Progenitor cell of endocrine pancreas (in vitro differentiated cells): ENCODE results near the gene WDR43. TPM values are rescaled to one million over a fixed set of nuclear protein-coding genes. Genes with fewer than 3 reads are reported as not detected.

ENCODE experiments used
- DNase-seq: peaks from one replicate; pipeline ENCODE4 v3.0.0; 2021; ENCODE audit warnings: low spot score; ENCODE audit not compliant: unreplicated experiment
- H3K27ac Mint-ChIP-seq: 2 replicates; pipeline ENCODE4 v1.8.0; 2021; ENCODE audit warnings: mild to moderate bottlenecking, moderate library complexity, mixed read lengths
- H3K27me3 Mint-ChIP-seq: 2 replicates; pipeline ENCODE4 v1.8.0; 2021; ENCODE audit warnings: mixed read lengths
- H3K36me3 Mint-ChIP-seq: 2 replicates; pipeline ENCODE4 v1.8.0; 2022; ENCODE audit warnings: mixed read lengths; ENCODE audit not compliant: insufficient read depth
- H3K4me1 Mint-ChIP-seq: 2 replicates; pipeline ENCODE4 v1.8.0; 2021; ENCODE audit warnings: low read depth, mixed read lengths
- H3K4me3 Mint-ChIP-seq: 2 replicates; pipeline ENCODE4 v1.8.0; 2021; ENCODE audit warnings: low read depth, mild to moderate bottlenecking, moderate library complexity, mixed read lengths
- H3K9me3 Mint-ChIP-seq: 2 replicates; pipeline ENCODE4 v1.8.0; 2021; ENCODE audit warnings: low read depth, mixed read lengths
- total RNA-seq: library from RNA; stranded (reverse); gene quantifications from 2 replicates; pipeline ENCODE4 v1.2.1, GENCODE V29; 2021
- TF ChIP-seq, protein P1 (sequence below): fragments of 200-600 bp; sonication (generic); IDR thresholded peaks from one replicate; pipeline ENCODE4 v1.5.0; 2021; ENCODE audit warnings: antibody characterized with exemption, mild to moderate bottlenecking; ENCODE audit not compliant: unreplicated experiment

The WDR43 gene
- total RNA-seq, 1 donor from 2014 or later, result 57.2 TPM

DNA sequence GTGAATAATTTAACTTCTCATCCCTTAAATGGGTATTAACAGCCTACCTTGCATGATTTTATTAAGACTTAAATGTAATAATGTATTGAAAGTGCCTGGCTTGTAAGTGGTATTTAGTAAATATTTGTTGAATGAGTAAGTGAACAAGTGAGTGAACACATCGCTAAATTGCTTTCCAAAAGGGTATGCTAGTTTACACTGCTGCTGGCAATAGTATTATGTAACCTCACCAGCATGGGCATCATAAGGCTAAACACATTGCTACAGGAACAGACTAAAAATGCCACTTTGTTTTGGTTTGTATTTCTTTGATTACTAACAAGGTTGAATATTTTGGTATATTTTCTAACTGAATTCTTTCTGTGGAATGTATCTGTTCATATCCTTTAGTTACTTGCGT is 9.8 kb downstream of the WDR43 start:
- Mint-ChIP-seq H3K9me3 (no peaks in the 10 kb centered on the region), H3K27ac (no peak overlapping the region), H3K27me3 (no peaks in the 10 kb centered on the region), H3K36me3 (peaks cover 20% of the 10 kb centered on the region), H3K4me3 (no peak overlapping the region), H3K4me1 (peaks cover 3% of the 10 kb centered on the region)
- no peak for DNase-seq
- TF ChIP-seq, protein P1, sequence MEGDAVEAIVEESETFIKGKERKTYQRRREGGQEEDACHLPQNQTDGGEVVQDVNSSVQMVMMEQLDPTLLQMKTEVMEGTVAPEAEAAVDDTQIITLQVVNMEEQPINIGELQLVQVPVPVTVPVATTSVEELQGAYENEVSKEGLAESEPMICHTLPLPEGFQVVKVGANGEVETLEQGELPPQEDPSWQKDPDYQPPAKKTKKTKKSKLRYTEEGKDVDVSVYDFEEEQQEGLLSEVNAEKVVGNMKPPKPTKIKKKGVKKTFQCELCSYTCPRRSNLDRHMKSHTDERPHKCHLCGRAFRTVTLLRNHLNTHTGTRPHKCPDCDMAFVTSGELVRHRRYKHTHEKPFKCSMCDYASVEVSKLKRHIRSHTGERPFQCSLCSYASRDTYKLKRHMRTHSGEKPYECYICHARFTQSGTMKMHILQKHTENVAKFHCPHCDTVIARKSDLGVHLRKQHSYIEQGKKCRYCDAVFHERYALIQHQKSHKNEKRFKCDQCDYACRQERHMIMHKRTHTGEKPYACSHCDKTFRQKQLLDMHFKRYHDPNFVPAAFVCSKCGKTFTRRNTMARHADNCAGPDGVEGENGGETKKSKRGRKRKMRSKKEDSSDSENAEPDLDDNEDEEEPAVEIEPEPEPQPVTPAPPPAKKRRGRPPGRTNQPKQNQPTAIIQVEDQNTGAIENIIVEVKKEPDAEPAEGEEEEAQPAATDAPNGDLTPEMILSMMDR, result no peak

DNA sequence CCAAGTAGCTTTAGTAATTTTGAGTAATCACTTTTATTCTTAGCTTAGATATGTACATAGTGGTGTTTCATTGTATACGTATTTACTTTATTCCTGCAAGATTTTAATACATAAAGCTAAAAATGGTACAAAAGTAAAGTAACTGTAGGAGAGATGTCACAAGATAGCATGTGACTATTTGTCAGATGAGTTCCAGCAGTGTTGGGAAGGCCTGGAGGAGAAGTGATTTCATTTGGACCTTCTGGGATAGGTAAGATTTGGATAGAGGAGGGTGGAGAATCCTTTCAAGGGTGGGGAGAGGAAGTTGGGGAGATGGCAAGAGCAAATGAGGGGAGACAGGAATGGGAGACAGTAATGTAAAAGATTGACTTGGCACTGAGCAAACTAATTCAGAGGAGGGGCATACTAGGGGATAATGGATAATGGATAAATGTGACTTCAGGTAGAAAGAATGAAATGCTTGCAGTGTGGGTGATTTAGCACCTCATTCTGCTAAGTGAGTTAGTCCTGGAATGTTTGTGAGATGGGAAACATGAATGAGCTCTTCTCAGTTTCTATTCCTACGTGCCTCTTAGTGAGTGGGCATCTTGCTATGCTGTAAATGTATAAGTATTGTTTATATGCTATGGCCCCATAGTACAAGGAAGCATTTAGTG is 10.5 kb downstream of the WDR43 start:
- H3K27ac Mint-ChIP-seq, result no peak overlapping the region
- peaks cover 26% of the 10 kb centered on the region for H3K36me3 Mint-ChIP-seq
- H3K4me3 Mint-ChIP-seq, result no peak overlapping the region
- DNase-seq, result no peak
- H3K4me1 Mint-ChIP-seq, result peaks cover 3% of the 10 kb centered on the region
- TF ChIP-seq, protein P1, result no peak
- H3K9me3 Mint-ChIP-seq, result no peaks in the 10 kb centered on the region
- H3K27me3 Mint-ChIP-seq, result no peaks in the 10 kb centered on the region

DNA sequence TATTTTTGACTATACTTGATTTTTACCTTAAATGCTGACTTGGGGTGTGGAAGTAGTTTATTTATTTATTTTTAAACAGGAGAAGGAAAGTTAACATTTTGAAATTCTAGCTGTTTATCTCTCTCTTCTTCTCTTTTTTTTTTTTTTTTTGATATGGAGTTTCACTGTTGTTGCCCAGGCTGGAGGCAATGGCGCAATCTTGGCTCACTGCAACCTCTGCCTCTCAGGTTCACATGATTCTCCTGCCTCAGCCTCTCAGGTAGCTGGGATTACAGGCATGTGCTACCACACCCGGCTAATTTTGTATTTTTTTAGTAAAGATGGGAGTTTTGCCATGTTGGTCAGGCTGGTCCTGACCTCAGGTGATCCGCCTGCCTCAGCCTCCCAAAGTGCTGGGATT is 11.1 kb downstream of the WDR43 start:
- H3K27me3 Mint-ChIP-seq, result no peaks in the 10 kb centered on the region
- no peak for DNase-seq
- no peaks in the 10 kb centered on the region for H3K9me3 Mint-ChIP-seq
- no peak overlapping the region for H3K27ac Mint-ChIP-seq
- H3K4me3 Mint-ChIP-seq, result no peak overlapping the region
- TF ChIP-seq, protein P1, result no peak
- peaks cover 29% of the 10 kb centered on the region for H3K36me3 Mint-ChIP-seq
- H3K4me1 Mint-ChIP-seq, result peaks cover 3% of the 10 kb centered on the region

DNA sequence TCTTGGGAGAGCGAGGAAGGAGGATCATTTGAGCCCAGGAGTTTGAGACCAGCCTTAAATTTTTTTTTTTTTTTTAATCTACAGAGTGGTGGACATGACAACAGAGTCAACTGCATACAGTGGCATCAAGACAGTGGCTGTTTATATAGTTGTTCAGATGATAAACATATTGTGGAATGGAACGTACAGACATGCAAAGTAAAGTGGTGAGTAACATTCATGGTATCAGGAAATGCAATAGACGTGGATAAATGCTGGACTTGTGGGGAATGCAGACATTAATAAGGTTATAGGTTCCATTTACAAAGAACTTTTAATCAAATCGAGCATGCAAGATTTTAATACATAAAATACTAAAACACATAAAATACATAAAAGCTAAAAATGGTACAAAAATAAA is 11.9 kb downstream of the WDR43 start:
- TF ChIP-seq, protein P1, result no peak
- Mint-ChIP-seq H3K36me3 (peaks cover 29% of the 10 kb centered on the region), H3K4me1 (peaks cover 3% of the 10 kb centered on the region), H3K27ac (no peak overlapping the region), H3K9me3 (no peaks in the 10 kb centered on the region), H3K27me3 (no peaks in the 10 kb centered on the region), H3K4me3 (no peak overlapping the region)
- no peak for DNase-seq

DNA sequence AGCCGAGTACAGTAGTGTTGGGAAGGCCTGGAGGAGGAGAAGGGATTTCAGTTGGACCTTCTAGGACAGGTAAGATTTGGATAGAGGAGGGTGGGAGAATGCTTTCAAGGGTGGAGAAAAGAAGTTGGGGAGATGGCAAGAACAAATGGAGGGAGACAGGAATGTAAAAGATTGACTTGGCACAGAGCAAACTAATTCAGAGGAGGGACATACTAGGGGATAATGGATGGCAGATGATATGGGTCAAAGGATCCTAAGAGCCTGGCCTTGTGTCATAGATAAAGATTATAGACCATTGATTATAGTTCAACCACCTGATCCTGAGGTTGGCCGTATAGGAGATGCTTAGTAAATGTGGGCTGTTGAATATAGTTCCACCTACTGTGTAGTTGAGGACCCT is 12.4 kb downstream of the WDR43 start:
- H3K27ac Mint-ChIP-seq, result no peak overlapping the region
- peaks cover 29% of the 10 kb centered on the region for H3K36me3 Mint-ChIP-seq
- TF ChIP-seq, protein P1, result no peak
- H3K4me3 Mint-ChIP-seq, result no peak overlapping the region
- DNase-seq, result no peak
- H3K9me3 Mint-ChIP-seq, result no peaks in the 10 kb centered on the region
- H3K27me3 Mint-ChIP-seq, result no peaks in the 10 kb centered on the region
- peaks cover 3% of the 10 kb centered on the region for H3K4me1 Mint-ChIP-seq
